ENCODE measurements around the gene RBBP9. TPM values are rescaled to one million over a fixed set of nuclear protein-coding genes. Genes with fewer than 3 reads are reported as not detected.

The RBBP9 gene
- polyA plus RNA-seq, 1 donor from 2014 or later, result 34.4 TPM

- no peaks in the 10 kb centered on the region for H3K9me3 ChIP-seq (ENCODE audit: low read length)
- H3K4me3 ChIP-seq (ENCODE audit: low read length), result no peak overlapping the region
- no peaks in the 10 kb centered on the region for H3K9me2 ChIP-seq (ENCODE audit: insufficient read depth, low read length)
- H3K4me2 ChIP-seq (ENCODE audit: low read length), result no peak overlapping the region
- no peaks in the 10 kb centered on the region for H4K20me1 ChIP-seq (ENCODE audit: insufficient read depth)
- no peak overlapping the region for H3K27ac ChIP-seq (ENCODE audit: low read length)
- TF ChIP-seq SMC3 (conservative IDR thresholded peaks at IDR 0.05; ENCODE audit: poor library complexity) (no peak), POLR2AphosphoS5 (IDR thresholded peaks at IDR 0.05) (no peak), CTCF (IDR thresholded peaks at IDR 0.05; ENCODE audit: poor library complexity, severe bottlenecking) (no peak), TAF1 (IDR thresholded peaks at IDR 0.05; ENCODE audit: low read depth) (no peak), REST (IDR thresholded peaks at IDR 0.05; ENCODE audit: borderline replicate concordance) (no peak), RAD21 (conservative IDR thresholded peaks at IDR 0.05) (no peak), EP300 (conservative IDR thresholded peaks at IDR 0.05; ENCODE audit: poor library complexity, severe bottlenecking) (no peak), MXI1 (conservative IDR thresholded peaks at IDR 0.05; ENCODE audit: poor library complexity, severe bottlenecking) (no peak)
- H3K9ac ChIP-seq (ENCODE audit: low read length), result no peak overlapping the region
- H3K27me3 ChIP-seq (ENCODE audit: insufficient read depth, low read depth, low read length), result no peaks in the 10 kb centered on the region
- no peaks in the 10 kb centered on the region for H3K79me2 ChIP-seq (replicated peaks; ENCODE audit: insufficient read depth, low read length)
- H3F3A ChIP-seq (ENCODE audit: insufficient read depth, low read length, poor library complexity, severe bottlenecking), result no peaks in the 10 kb centered on the region
- H3K36me3 ChIP-seq (ENCODE audit: insufficient read depth, low read length), result no peaks in the 10 kb centered on the region
- no peak overlapping the region for H2AFZ ChIP-seq (ENCODE audit: low read depth, low read length)
Measured at GRCh38 chr20:18456600-18456999, 40.4 kb downstream of the RBBP9 start.

GRCh38 chr20:18443886-18444285 lies 53.1 kb downstream of the RBBP9 start:
- no peaks in the 10 kb centered on the region for H4K20me1 ChIP-seq (ENCODE audit: insufficient read depth)
- TF ChIP-seq POLR2AphosphoS5 (IDR thresholded peaks at IDR 0.05) (no peak), REST (IDR thresholded peaks at IDR 0.05; ENCODE audit: borderline replicate concordance) (no peak), EZH2 (IDR thresholded peaks at IDR 0.05; ENCODE audit: borderline replicate concordance, insufficient read depth, low read length, poor library complexity, severe bottlenecking) (no peak), MXI1 (conservative IDR thresholded peaks at IDR 0.05; ENCODE audit: poor library complexity, severe bottlenecking) (no peak), TAF1 (IDR thresholded peaks at IDR 0.05; ENCODE audit: low read depth) (no peak), CTCF (IDR thresholded peaks at IDR 0.05; ENCODE audit: poor library complexity, severe bottlenecking) (no peak), RAD21 (conservative IDR thresholded peaks at IDR 0.05) (no peak)
- no peaks in the 10 kb centered on the region for H3K36me3 ChIP-seq (ENCODE audit: insufficient read depth, low read length)
- H3K9me2 ChIP-seq (ENCODE audit: insufficient read depth, low read length), result no peaks in the 10 kb centered on the region
- H2AFZ ChIP-seq (ENCODE audit: low read depth, low read length), result no peak overlapping the region
- no peak overlapping the region for H3K9ac ChIP-seq (ENCODE audit: low read length)
- H3K79me2 ChIP-seq (replicated peaks; ENCODE audit: insufficient read depth, low read length), result no peaks in the 10 kb centered on the region
- no peak overlapping the region for H3K27ac ChIP-seq (ENCODE audit: low read length)
- H3K4me2 ChIP-seq (ENCODE audit: low read length), result no peak overlapping the region
- H3F3A ChIP-seq (ENCODE audit: insufficient read depth, low read length, poor library complexity, severe bottlenecking), result no peaks in the 10 kb centered on the region
- no peak overlapping the region for H3K4me3 ChIP-seq (ENCODE audit: low read length)
- no peaks in the 10 kb centered on the region for H3K9me3 ChIP-seq (ENCODE audit: low read length)
- no peaks in the 10 kb centered on the region for H3K27me3 ChIP-seq (ENCODE audit: insufficient read depth, low read depth, low read length)
